H9 (cell line): ENCODE measurements around the gene ARFGAP2. TPM values are rescaled to one million over a fixed set of nuclear protein-coding genes. Genes with fewer than 3 reads are reported as not detected.

Source experiments
- DNase-seq: peaks from one replicate; pipeline ENCODE4 v3.0.0-alpha.2; 2017
- H2AFZ ChIP-seq: one replicate; pipeline ENCODE4 v1.6.1; 2013; ENCODE audit warnings: mild to moderate bottlenecking, low read length, control low read depth, moderate library complexity
- H2AK5ac ChIP-seq: 2 replicates; pipeline ENCODE4 v1.6.1; 2013; ENCODE audit warnings: low read length, control low read depth, mixed read lengths; ENCODE audit not compliant: insufficient read length
- H2BK120ac ChIP-seq: one replicate; pipeline ENCODE4 v1.6.1; 2013; ENCODE audit warnings: low read depth, mild to moderate bottlenecking, low read length, control low read depth, inconsistent platforms; ENCODE audit not compliant: poor library complexity, severe bottlenecking
- H2BK12ac ChIP-seq: 2 replicates; pipeline ENCODE4 v1.6.1; 2013; ENCODE audit warnings: low read length, control low read depth, mixed read lengths, low read depth; ENCODE audit not compliant: insufficient read length
- H2BK15ac ChIP-seq: 2 replicates; pipeline ENCODE4 v1.6.1; 2013; ENCODE audit warnings: low read depth, low read length, control low read depth
- H2BK20ac ChIP-seq: one replicate; pipeline ENCODE4 v1.6.1; 2013; ENCODE audit warnings: low read depth, mild to moderate bottlenecking, low read length, control low read depth, inconsistent platforms; ENCODE audit not compliant: poor library complexity, severe bottlenecking
- H2BK5ac ChIP-seq: 2 replicates; pipeline ENCODE4 v1.6.1; 2013; ENCODE audit warnings: low read length, control low read depth, mixed read lengths; ENCODE audit not compliant: insufficient read length
- H3K14ac ChIP-seq: 2 replicates; pipeline ENCODE4 v1.6.1; 2013; ENCODE audit warnings: low read length, control low read depth; ENCODE audit not compliant: insufficient read depth
- H3K18ac ChIP-seq: 2 replicates; pipeline ENCODE4 v1.6.1; 2013; ENCODE audit warnings: low read depth, mild to moderate bottlenecking, mixed read lengths, low read length, control low read depth; ENCODE audit not compliant: insufficient read length
- H3K23ac ChIP-seq: 2 replicates; pipeline ENCODE4 v1.6.1; 2013; ENCODE audit warnings: low read length, control low read depth, mixed read lengths, low read depth; ENCODE audit not compliant: insufficient read length
- H3K23me2 ChIP-seq: 2 replicates; pipeline ENCODE4 v1.6.1; 2013; ENCODE audit warnings: low read depth, mild to moderate bottlenecking, mixed read lengths, low read length, control low read depth; ENCODE audit not compliant: insufficient read length, poor library complexity, severe bottlenecking
- H3K27ac ChIP-seq: 2 replicates; pipeline ENCODE4 v1.5.1; 2013; ENCODE audit warnings: low read length, control low read depth, mixed read lengths, low read depth; ENCODE audit not compliant: insufficient read length
- H3K27me3 ChIP-seq: 2 replicates; pipeline ENCODE4 v1.6.1; 2013; ENCODE audit warnings: low read length, control low read depth, inconsistent platforms; ENCODE audit not compliant: insufficient read depth
- H3K4ac ChIP-seq: 2 replicates; pipeline ENCODE4 v1.6.1; 2013; ENCODE audit warnings: low read depth, mild to moderate bottlenecking, control low read depth, inconsistent platforms, low read length, moderate library complexity
- H3K4me1 ChIP-seq: 2 replicates; pipeline ENCODE4 v1.6.1; 2013; ENCODE audit warnings: low read length, control low read depth, inconsistent platforms; ENCODE audit not compliant: insufficient read depth
- H3K4me2 ChIP-seq: 2 replicates; pipeline ENCODE4 v1.6.1; 2013; ENCODE audit warnings: low read length, control low read depth, mixed read lengths; ENCODE audit not compliant: insufficient read length, insufficient read depth
- H3K56ac ChIP-seq: 2 replicates; pipeline ENCODE4 v1.6.1; 2013; ENCODE audit warnings: low read depth, mild to moderate bottlenecking, mixed read lengths, low read length, control low read depth; ENCODE audit not compliant: insufficient read length
- H3K79me1 ChIP-seq: 2 replicates; pipeline ENCODE4 v1.6.1; 2013; ENCODE audit warnings: low read depth, mild to moderate bottlenecking, moderate library complexity, low read length, control low read depth, inconsistent platforms; ENCODE audit not compliant: insufficient read depth, poor library complexity, severe bottlenecking
- H3K79me2 ChIP-seq: 2 replicates; pipeline ENCODE4 v1.6.1; 2013; ENCODE audit warnings: low read length, control low read depth, inconsistent platforms; ENCODE audit not compliant: insufficient read depth
- H3K9ac ChIP-seq: 2 replicates; pipeline ENCODE4 v1.6.1; 2013; ENCODE audit warnings: low read length, control low read depth, mixed read lengths; ENCODE audit not compliant: insufficient read length; ENCODE audit errors: extremely low read depth
- H3K9me3 ChIP-seq: one replicate; pipeline ENCODE4 v1.6.1; 2013; ENCODE audit warnings: low read depth, low read length, inconsistent platforms; ENCODE audit not compliant: control insufficient read depth
- H3T11ph ChIP-seq: one replicate; pipeline ENCODE4 v1.6.1; 2013; ENCODE audit warnings: mild to moderate bottlenecking, low read length, control low read depth, inconsistent platforms
- H4K20me1 ChIP-seq: one replicate; pipeline ENCODE4 v1.6.1; 2013; ENCODE audit not compliant: control insufficient read depth, insufficient read length, insufficient read depth
- H4K5ac ChIP-seq: 2 replicates; pipeline ENCODE4 v1.6.1; 2013; ENCODE audit warnings: low read depth, mild to moderate bottlenecking, mixed read lengths, low read length, control low read depth; ENCODE audit not compliant: insufficient read length
- H4K8ac ChIP-seq: replicated peaks from 2 replicates; pipeline ENCODE4 v1.6.1; 2013; ENCODE audit warnings: low read length, control low read depth, mixed read lengths, low read depth; ENCODE audit not compliant: insufficient read length
- H4K91ac ChIP-seq: 2 replicates; pipeline ENCODE4 v1.6.1; 2013; ENCODE audit warnings: low read depth, mild to moderate bottlenecking, moderate library complexity, mixed read lengths, low read length, control low read depth; ENCODE audit not compliant: insufficient read length
- H3K27ac Mint-ChIP-seq, 3 experiments: 2 replicates in 2 of 3; 3 replicates in 1 of 3; pipeline ENCODE4 v1.8.0; 2020 to 2021; ENCODE audit warnings: mixed read lengths in 3 of 3, mild to moderate bottlenecking in 1 of 3, moderate library complexity in 1 of 3
- H3K27me3 Mint-ChIP-seq: 2 replicates; pipeline ENCODE4 v1.8.0; 2021; ENCODE audit warnings: low read depth, mild to moderate bottlenecking, moderate library complexity, mixed read lengths
- H3K36me3 Mint-ChIP-seq, 3 experiments: 2 replicates in 2 of 3; 3 replicates in 1 of 3; pipeline ENCODE4 v1.8.0; 2020 to 2021; ENCODE audit warnings: low read depth in 3 of 3, mixed read lengths in 3 of 3; ENCODE audit not compliant: insufficient read depth in 1 of 3
- H3K4me1 Mint-ChIP-seq, 2 experiments: 2 replicates each; pipeline ENCODE4 v1.8.0; 2020; ENCODE audit warnings: mixed read lengths in 2 of 2
- H3K4me3 Mint-ChIP-seq, 2 experiments: 2 replicates in 1 of 2; 3 replicates in 1 of 2; pipeline ENCODE4 v1.8.0; 2020 to 2021; ENCODE audit warnings: mild to moderate bottlenecking in 2 of 2, mixed read lengths in 2 of 2, moderate library complexity in 1 of 2
- H3K9me3 Mint-ChIP-seq, 2 experiments: 2 replicates in 1 of 2; 3 replicates in 1 of 2; pipeline ENCODE4 v1.8.0; 2020; ENCODE audit warnings: mild to moderate bottlenecking in 2 of 2, mixed read lengths in 2 of 2, moderate library complexity in 1 of 2
- WGBS: extraction: QIAGEN DNeasy Blood & Tissue Kit; methylation state at CpG from one replicate; pipeline ENCODE4 v1.1.7; 2013; ENCODE audit warnings: missing lambda C conversion rate, low lambda C conversion rate, mixed read lengths; ENCODE audit not compliant: insufficient read length; ENCODE audit errors: extremely low coverage; 5-methylcytosine and 5-hydroxymethylcytosine counted together
- total RNA-seq: library from RNA; stranded (reverse); gene quantifications from 2 replicates; pipeline ENCODE4 v1.2.1, GENCODE V29; 2021
- TF ChIP-seq, protein P1 (sequence below): fragments of 200-600 bp; sonication (generic); conservative IDR thresholded peaks from 3 replicates; pipeline ENCODE4 v1.8.0; 2021; ENCODE audit warnings: antibody characterized with exemption, mild to moderate bottlenecking

ARFGAP2 gene
- total RNA-seq, 1 experiment from 2014 or later, result 72.3 TPM

DNA sequence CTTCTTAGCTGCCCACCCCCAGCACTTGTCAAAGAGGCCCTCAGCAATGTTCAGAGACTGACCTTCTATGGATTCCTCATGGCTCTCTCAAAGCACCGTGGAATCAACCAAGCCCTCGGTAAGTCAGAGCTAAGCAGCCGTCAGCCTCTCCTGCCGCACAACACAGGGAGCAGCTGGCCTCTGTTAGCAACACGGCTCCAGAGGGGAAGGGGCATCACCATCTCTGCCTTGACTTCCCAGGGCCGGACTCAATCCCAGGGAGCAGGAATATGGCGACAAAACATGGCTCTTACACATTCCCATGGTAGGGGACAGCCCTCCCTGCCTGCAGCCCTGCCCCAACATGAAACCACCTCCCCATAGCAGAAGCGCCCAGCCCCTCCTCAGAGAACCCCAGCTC lies 18.9 kb downstream of the ARFGAP2 start:
- peaks cover 24 to 31% of the 10 kb centered on the region in 2 experiments for H3K4me1 Mint-ChIP-seq
- no peak for DNase-seq
- H3K4me3 Mint-ChIP-seq, result no peak overlapping the region; a peak in 1 of 5 replicates
- no CpG with 5 or more reads among the region's 8 CpGs for WGBS
- H3K79me1 ChIP-seq, result no peaks in the 10 kb centered on the region
- no peaks in the 10 kb centered on the region; a peak in 1 of 5 replicates for H3K9me3 Mint-ChIP-seq
- H3K27ac Mint-ChIP-seq, result peak overlapping the region in 1 of 3 experiments; percentile 64; a peak in 2 of 7 replicates
- no peak overlapping the region for H3T11ph ChIP-seq
- peaks cover 3% of the 10 kb centered on the region; the same call in 1 of the 2 replicates for H3K4me1 ChIP-seq
- H2BK12ac ChIP-seq, result no peak overlapping the region
- no peak overlapping the region for H3K18ac ChIP-seq
- H3K4ac ChIP-seq, result no peak overlapping the region
- no peak overlapping the region for H4K91ac ChIP-seq
- H3K79me2 ChIP-seq, result no peaks in the 10 kb centered on the region
- H3K4me2 ChIP-seq, result no peak overlapping the region
- H4K8ac ChIP-seq, result no peak overlapping the region
- H2BK5ac ChIP-seq, result no peak overlapping the region
- H2AFZ ChIP-seq, result no peak overlapping the region
- no peaks in the 10 kb centered on the region for H4K20me1 ChIP-seq
- H3K14ac ChIP-seq, result no peak overlapping the region
- H2BK120ac ChIP-seq, result no peak overlapping the region
- no peak overlapping the region for H3K56ac ChIP-seq
- no peak overlapping the region for H2BK15ac ChIP-seq
- no peaks in the 10 kb centered on the region for H3K23me2 ChIP-seq
- no peak overlapping the region for H2AK5ac ChIP-seq
- TF ChIP-seq, protein P1, sequence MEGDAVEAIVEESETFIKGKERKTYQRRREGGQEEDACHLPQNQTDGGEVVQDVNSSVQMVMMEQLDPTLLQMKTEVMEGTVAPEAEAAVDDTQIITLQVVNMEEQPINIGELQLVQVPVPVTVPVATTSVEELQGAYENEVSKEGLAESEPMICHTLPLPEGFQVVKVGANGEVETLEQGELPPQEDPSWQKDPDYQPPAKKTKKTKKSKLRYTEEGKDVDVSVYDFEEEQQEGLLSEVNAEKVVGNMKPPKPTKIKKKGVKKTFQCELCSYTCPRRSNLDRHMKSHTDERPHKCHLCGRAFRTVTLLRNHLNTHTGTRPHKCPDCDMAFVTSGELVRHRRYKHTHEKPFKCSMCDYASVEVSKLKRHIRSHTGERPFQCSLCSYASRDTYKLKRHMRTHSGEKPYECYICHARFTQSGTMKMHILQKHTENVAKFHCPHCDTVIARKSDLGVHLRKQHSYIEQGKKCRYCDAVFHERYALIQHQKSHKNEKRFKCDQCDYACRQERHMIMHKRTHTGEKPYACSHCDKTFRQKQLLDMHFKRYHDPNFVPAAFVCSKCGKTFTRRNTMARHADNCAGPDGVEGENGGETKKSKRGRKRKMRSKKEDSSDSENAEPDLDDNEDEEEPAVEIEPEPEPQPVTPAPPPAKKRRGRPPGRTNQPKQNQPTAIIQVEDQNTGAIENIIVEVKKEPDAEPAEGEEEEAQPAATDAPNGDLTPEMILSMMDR, result no peak
- no peak overlapping the region for H2BK20ac ChIP-seq
- H3K23ac ChIP-seq, result no peak overlapping the region
- H3K36me3 Mint-ChIP-seq, result peaks cover 0 to 2% (median 0%) of the 10 kb centered on the region in 3 experiments; a peak in 1 of 7 replicates
- no peak overlapping the region for H3K9ac ChIP-seq
- no peaks in the 10 kb centered on the region; the same call in 1 of the 2 replicates for H3K27me3 Mint-ChIP-seq
- H3K27ac ChIP-seq, result no peak overlapping the region
- H3K9me3 ChIP-seq, result no peaks in the 10 kb centered on the region
- no peaks in the 10 kb centered on the region for H3K27me3 ChIP-seq
- H4K5ac ChIP-seq, result no peak overlapping the region
